ENCODE data around the gene PAX1. TPM values are rescaled to one million over a fixed set of nuclear protein-coding genes. Genes with fewer than 3 reads are reported as not detected.

The PAX1 gene
- total RNA-seq, 1 donor: under 0.01 TPM

DNA sequence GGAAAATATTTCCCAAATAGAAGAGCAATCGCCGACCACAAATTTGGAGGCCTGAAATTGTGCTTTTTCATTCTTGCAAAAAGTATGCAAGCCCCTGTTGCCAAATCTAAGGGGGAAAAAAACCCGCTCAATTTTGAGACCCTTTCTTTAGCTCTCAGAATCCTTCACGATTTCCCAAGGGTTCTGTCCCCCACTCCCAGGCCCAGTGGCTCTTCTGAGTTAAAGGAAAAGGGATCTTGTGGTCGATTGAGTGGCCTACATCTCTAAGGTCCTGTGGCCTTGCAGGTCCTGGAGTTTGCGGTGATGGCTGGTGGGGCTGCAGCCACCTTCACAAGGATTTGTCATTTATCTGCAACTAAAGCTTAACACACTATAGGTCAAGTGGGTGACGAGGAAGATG lies 1.8 kb downstream of the PAX1 start:
- DNase-seq (ENCODE audit: insufficient read length, low spot score, missing footprints): peak; percentile 76

GRCh38 chr20:21707999-21708737 lies 2.7 kb downstream of the PAX1 start:
- TF ChIP-seq, protein P1, sequence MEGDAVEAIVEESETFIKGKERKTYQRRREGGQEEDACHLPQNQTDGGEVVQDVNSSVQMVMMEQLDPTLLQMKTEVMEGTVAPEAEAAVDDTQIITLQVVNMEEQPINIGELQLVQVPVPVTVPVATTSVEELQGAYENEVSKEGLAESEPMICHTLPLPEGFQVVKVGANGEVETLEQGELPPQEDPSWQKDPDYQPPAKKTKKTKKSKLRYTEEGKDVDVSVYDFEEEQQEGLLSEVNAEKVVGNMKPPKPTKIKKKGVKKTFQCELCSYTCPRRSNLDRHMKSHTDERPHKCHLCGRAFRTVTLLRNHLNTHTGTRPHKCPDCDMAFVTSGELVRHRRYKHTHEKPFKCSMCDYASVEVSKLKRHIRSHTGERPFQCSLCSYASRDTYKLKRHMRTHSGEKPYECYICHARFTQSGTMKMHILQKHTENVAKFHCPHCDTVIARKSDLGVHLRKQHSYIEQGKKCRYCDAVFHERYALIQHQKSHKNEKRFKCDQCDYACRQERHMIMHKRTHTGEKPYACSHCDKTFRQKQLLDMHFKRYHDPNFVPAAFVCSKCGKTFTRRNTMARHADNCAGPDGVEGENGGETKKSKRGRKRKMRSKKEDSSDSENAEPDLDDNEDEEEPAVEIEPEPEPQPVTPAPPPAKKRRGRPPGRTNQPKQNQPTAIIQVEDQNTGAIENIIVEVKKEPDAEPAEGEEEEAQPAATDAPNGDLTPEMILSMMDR (IDR thresholded peaks at IDR 0.05; ENCODE audit: extremely low read depth, low read depth, low read length): no peak
- H3K4me3 ChIP-seq (ENCODE audit: insufficient read depth, low read length): no peak overlapping the region
- H3K79me2 ChIP-seq (ENCODE audit: insufficient read depth, low read length): no peaks in the 10 kb centered on the region
- H3K4me2 ChIP-seq (ENCODE audit: insufficient read depth, low read length): no peak overlapping the region
- H3K36me3 ChIP-seq (ENCODE audit: insufficient read depth, low read length): no peaks in the 10 kb centered on the region
- H3K4me1 ChIP-seq (ENCODE audit: insufficient read depth, low read length): no peaks in the 10 kb centered on the region
- H3K27me3 ChIP-seq (ENCODE audit: insufficient read depth, low read length): peaks cover 43% of the 10 kb centered on the region
- H3K9me3 ChIP-seq (ENCODE audit: low read depth, low read length): no peaks in the 10 kb centered on the region
- DNase-seq (ENCODE audit: insufficient read length, low spot score, missing footprints): peak; percentile 72
- H4K20me1 ChIP-seq (ENCODE audit: insufficient read depth, low read length): no peaks in the 10 kb centered on the region
- H2AFZ ChIP-seq (ENCODE audit: low read length): no peak overlapping the region
- H3K27ac ChIP-seq (ENCODE audit: low read depth, low read length): no peak overlapping the region

More for the DNA sequence above, 1.8 kb downstream of the PAX1 start:
- TF ChIP-seq, protein P1 (IDR thresholded peaks at IDR 0.05; ENCODE audit: extremely low read depth, low read depth, low read length): no peak
- Histone ChIP-seq H2AFZ (ENCODE audit: low read length) (no peak overlapping the region), H3K4me1 (ENCODE audit: insufficient read depth, low read length) (no peaks in the 10 kb centered on the region), H3K36me3 (ENCODE audit: insufficient read depth, low read length) (no peaks in the 10 kb centered on the region), H3K9me3 (ENCODE audit: low read depth, low read length) (no peaks in the 10 kb centered on the region), H3K4me2 (ENCODE audit: insufficient read depth, low read length) (no peak overlapping the region), H3K4me3 (ENCODE audit: insufficient read depth, low read length) (no peak overlapping the region), H4K20me1 (ENCODE audit: insufficient read depth, low read length) (no peaks in the 10 kb centered on the region), H3K27me3 (ENCODE audit: insufficient read depth, low read length) (peaks cover 45% of the 10 kb centered on the region), H3K79me2 (ENCODE audit: insufficient read depth, low read length) (no peaks in the 10 kb centered on the region), H3K27ac (ENCODE audit: low read depth, low read length) (no peak overlapping the region)

GRCh38 chr20:21708738-21709534 lies 3.5 kb downstream of the PAX1 start:
- no peaks in the 10 kb centered on the region for H3K4me1 ChIP-seq (ENCODE audit: insufficient read depth, low read length)
- peaks cover 35% of the 10 kb centered on the region for H3K27me3 ChIP-seq (ENCODE audit: insufficient read depth, low read length)
- no peaks in the 10 kb centered on the region for H3K79me2 ChIP-seq (ENCODE audit: insufficient read depth, low read length)
- TF ChIP-seq, protein P1 (IDR thresholded peaks at IDR 0.05; ENCODE audit: extremely low read depth, low read depth, low read length): no peak
- no peak overlapping the region for H3K4me3 ChIP-seq (ENCODE audit: insufficient read depth, low read length)
- H4K20me1 ChIP-seq (ENCODE audit: insufficient read depth, low read length): no peaks in the 10 kb centered on the region
- no peak overlapping the region for H3K4me2 ChIP-seq (ENCODE audit: insufficient read depth, low read length)
- H2AFZ ChIP-seq (ENCODE audit: low read length): no peak overlapping the region
- no peak overlapping the region for H3K27ac ChIP-seq (ENCODE audit: low read depth, low read length)
- no peaks in the 10 kb centered on the region for H3K36me3 ChIP-seq (ENCODE audit: insufficient read depth, low read length)
- no peak for DNase-seq (ENCODE audit: insufficient read length, low spot score, missing footprints)
- no peaks in the 10 kb centered on the region for H3K9me3 ChIP-seq (ENCODE audit: low read depth, low read length)

DNA sequence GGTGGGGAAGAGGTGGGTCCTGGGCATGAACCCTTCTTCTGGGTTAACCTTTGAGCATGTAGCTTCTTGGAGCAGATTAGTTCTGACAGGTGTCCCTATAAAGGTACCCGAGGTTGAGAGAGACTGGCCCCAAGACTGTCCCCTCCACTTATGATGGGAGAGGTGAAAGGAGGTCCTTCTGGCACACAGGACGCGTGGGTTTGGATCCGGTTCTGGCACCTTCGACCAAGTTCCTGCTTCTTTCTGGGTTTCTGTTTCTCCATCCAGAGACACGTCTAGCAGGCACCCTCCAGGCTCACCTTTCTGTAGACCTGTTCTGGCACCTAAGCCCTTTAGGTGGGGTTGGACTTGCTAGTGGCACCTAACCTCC lies 4.1 kb downstream of the PAX1 start:
- Histone ChIP-seq H3K9me3 (ENCODE audit: low read depth, low read length) (no peaks in the 10 kb centered on the region), H3K36me3 (ENCODE audit: insufficient read depth, low read length) (no peaks in the 10 kb centered on the region), H3K4me2 (ENCODE audit: insufficient read depth, low read length) (no peak overlapping the region), H4K20me1 (ENCODE audit: insufficient read depth, low read length) (no peaks in the 10 kb centered on the region), H3K4me1 (ENCODE audit: insufficient read depth, low read length) (no peaks in the 10 kb centered on the region), H3K4me3 (ENCODE audit: insufficient read depth, low read length) (no peak overlapping the region), H3K79me2 (ENCODE audit: insufficient read depth, low read length) (no peaks in the 10 kb centered on the region), H3K27ac (ENCODE audit: low read depth, low read length) (no peak overlapping the region), H3K27me3 (ENCODE audit: insufficient read depth, low read length) (peaks cover 30% of the 10 kb centered on the region), H2AFZ (ENCODE audit: low read length) (no peak overlapping the region)
- TF ChIP-seq, protein P1 (IDR thresholded peaks at IDR 0.05; ENCODE audit: extremely low read depth, low read depth, low read length): no peak
- peak; percentile 76 for DNase-seq (ENCODE audit: insufficient read length, low spot score, missing footprints)
